Measurements from ENCODE around the gene TMEM72. TPM values are rescaled to one million over a fixed set of nuclear protein-coding genes. Genes with fewer than 3 reads are reported as not detected.

Gene TMEM72
- total RNA-seq, 4 donors from 2014 or later = not detected

DNA sequence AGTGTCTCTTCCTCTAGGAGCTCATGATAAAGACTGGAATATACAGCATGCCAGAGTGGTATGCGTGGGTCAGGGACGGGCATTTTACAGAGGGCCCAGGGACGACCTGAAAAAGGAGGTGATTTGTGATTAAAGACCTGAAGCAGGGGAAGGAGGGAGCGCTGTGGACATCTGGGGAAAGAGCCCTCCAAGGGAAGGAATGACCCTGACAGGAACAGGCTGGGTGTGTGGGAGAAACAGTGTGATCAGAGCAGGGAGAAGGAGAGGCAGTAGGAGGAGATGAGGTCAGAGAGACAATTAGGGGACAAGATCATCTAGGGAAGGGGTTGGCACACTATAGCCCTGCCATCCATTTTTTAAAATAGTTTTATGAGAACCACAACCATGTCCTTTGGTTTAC is 45.1 kb downstream of the TMEM72 start:
- peak; percentile 4 to 76 for DNase-seq (ENCODE audit: low spot score in 2 of 2)
- no peak overlapping the region for H3K4me3 ChIP-seq (ENCODE audit: low read depth, poor library complexity, severe bottlenecking)
- WGBS, 2 donors = 94 to 97% methylated on average over 4 of the region's 4 CpGs
- TF ChIP-seq POLR2A (IDR thresholded peaks at IDR 0.05) (no peak), CTCF (IDR thresholded peaks at IDR 0.05) (no peak)
- intact Hi-C loops (cut with DNase I; ENCODE audit: low total_unique reads) = no loop called here

- intact Hi-C loops (cut with DNase I; ENCODE audit: low total_unique reads) = no loop called here
- TF ChIP-seq CTCF (IDR thresholded peaks at IDR 0.05) (no peak), POLR2A (IDR thresholded peaks at IDR 0.05) (no peak)
- DNase-seq (ENCODE audit: low spot score in 2 of 2) = peak in 1 of 2 donors; percentile 6
- 94 to 98% methylated on average over 4 of the region's 4 CpGs for WGBS, 2 donors
- H3K4me3 ChIP-seq (ENCODE audit: low read depth, poor library complexity, severe bottlenecking) = no peak overlapping the region
Observed at GRCh38 chr10:44956717-44957706, 45.9 kb downstream of the TMEM72 start.

DNA sequence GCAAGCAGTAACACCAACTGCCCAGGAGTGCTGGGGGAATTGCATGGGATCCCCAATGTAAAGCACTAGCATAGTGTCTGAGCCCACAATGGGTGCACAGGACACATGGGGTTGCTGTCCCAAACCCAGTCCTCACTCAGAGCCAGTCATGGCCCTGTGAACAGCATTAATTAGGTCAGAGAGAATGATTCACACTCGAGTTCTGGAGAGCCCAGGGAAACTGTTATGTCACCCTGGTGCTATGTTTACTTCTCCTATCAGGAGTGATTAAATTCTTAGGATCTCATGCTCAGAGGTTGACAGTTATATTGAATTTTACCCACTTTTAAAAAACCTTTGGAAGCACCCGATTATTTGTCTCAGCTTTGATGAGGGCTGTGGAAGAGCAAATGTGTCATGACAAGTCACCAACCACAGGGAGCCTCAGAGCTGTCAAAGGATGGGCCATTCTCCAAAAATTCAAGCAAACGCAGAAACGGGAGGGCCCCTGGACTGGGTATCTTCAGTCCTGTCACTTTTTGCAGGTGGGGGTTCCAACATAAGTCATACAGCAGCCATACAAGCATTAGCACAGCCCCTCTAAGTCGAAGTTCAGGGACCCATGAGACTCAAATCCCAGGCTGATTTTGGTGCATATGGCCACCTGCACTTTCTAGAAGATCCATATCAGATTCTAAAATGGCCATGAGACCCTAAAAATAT is 47.2 kb downstream of the TMEM72 start:
- intact Hi-C loops (cut with DNase I; ENCODE audit: low total_unique reads) = no loop called here
- TF ChIP-seq CTCF (IDR thresholded peaks at IDR 0.05) = no peak
- TF ChIP-seq POLR2A (IDR thresholded peaks at IDR 0.05) = no peak
- H3K4me3 ChIP-seq (ENCODE audit: low read depth, poor library complexity, severe bottlenecking) = peak overlapping the region; percentile 66
- peak; percentile 46 to 78 for DNase-seq (ENCODE audit: low spot score in 2 of 2)
- WGBS, 2 donors = 22 to 23% methylated on average over 5 of the region's 5 CpGs

- intact Hi-C loops (cut with DNase I; ENCODE audit: low total_unique reads) = no loop called here
- 5 to 7% methylated on average over 6 of the region's 6 CpGs for WGBS, 2 donors
- TF ChIP-seq POLR2A (IDR thresholded peaks at IDR 0.05) = no peak
- TF ChIP-seq CTCF (IDR thresholded peaks at IDR 0.05) = no peak
- H3K4me3 ChIP-seq (ENCODE audit: low read depth, poor library complexity, severe bottlenecking) = peak overlapping the region; percentile 66
- no peak for DNase-seq (ENCODE audit: low spot score in 2 of 2)
Observed at GRCh38 chr10:44958898-44959246, 47.7 kb downstream of the TMEM72 start.

DNA sequence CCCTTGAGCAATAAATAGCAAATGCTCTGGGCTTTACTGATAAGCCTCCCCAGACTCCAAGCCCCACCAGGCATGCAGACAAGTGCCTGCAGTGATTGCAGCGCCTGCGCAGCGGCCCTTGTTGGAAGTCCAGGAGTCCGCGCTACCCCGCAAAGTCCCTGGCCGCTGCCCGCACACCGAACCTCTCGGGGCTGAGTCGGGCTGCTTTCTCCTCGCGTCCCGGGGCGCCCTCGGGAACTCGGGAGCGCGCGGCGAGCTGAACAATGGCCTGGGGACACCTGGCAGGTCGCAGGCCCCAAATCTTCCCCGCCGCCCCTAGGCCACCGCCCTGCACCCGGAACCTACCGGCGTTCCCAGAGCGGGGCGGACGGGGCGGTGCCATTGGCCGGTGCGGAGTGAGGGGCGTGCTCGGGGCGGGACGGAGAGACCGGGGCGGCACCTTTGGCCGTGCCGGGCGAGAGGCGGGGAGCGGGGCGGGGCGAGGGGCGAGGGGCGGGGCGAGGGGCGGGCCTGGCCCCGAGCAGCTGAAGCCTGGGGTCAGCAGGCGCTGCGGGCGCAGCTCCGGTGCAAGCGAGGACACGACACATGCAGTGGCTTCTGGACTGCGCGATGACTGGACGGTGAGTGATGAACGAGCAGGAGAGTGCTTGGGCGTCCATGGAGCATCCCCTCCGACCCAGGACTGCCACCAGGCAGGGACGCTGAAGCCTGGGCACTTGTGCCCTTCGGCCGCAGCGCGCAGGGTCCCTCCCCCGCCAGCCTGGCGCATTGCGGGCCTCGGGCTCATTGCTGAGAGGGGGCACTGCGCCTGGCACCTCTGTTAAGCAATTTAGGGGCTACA is 48.3 kb downstream of the TMEM72 start, which contains the start of gene RASSF4:
Gene RASSF4 (plus strand): TSS at position 556 of the 841 bp plus-strand sequence. CDS start 10,401 bp downstream, outside the sequence.
- intact Hi-C loops (cut with DNase I; ENCODE audit: low total_unique reads) = no loop called here
- TF ChIP-seq POLR2A (IDR thresholded peaks at IDR 0.05) (peak in 1 of 2 donors; percentile 39), CTCF (IDR thresholded peaks at IDR 0.05) (no peak)
- WGBS, 2 donors = 4 to 5% methylated on average over 23 to 32 of the region's 74 CpGs
- peak within 1 kb of the TSS; percentile 66 for H3K4me3 ChIP-seq (ENCODE audit: low read depth, poor library complexity, severe bottlenecking)
- DNase-seq (ENCODE audit: low spot score in 2 of 2) = peak; percentile 90 to 98

Measured in lower leg skin (tissue), 4 donors.